ENCODE results near the gene MTG2. TPM values are rescaled to one million over a fixed set of nuclear protein-coding genes. Genes with fewer than 3 reads are reported as not detected.

Gene MTG2
- total RNA-seq, 1 donor from 2014 or later: 29.3 TPM

- TF ChIP-seq CTCF (IDR thresholded peaks at IDR 0.05): no peak
- Mint-ChIP-seq H3K4me1 (ENCODE audit: unreplicated experiment) (peaks cover 26% of the 10 kb centered on the region), H3K4me3 (ENCODE audit: unreplicated experiment) (no peak overlapping the region), H3K9me3 (ENCODE audit: unreplicated experiment) (no peaks in the 10 kb centered on the region), H3K27me3 (ENCODE audit: unreplicated experiment) (no peaks in the 10 kb centered on the region), H3K36me3 (ENCODE audit: unreplicated experiment) (peaks cover 24% of the 10 kb centered on the region), H3K27ac (ENCODE audit: unreplicated experiment) (no peak overlapping the region)
- no peak for DNase-seq (ENCODE audit: extremely low spot score, unreplicated experiment)
These were observed 19.2 kb downstream of the MTG2 start for GRCh38 chr20:62202083-62202395.

GRCh38 chr20:62202676-62203377, 20.0 kb downstream of the MTG2 start:
- no peak for DNase-seq (ENCODE audit: extremely low spot score, unreplicated experiment)
- TF ChIP-seq CTCF (IDR thresholded peaks at IDR 0.05): no peak
- Mint-ChIP-seq H3K9me3 (ENCODE audit: unreplicated experiment) (no peaks in the 10 kb centered on the region), H3K4me1 (ENCODE audit: unreplicated experiment) (peaks cover 31% of the 10 kb centered on the region), H3K4me3 (ENCODE audit: unreplicated experiment) (no peak overlapping the region), H3K36me3 (ENCODE audit: unreplicated experiment) (peaks cover 24% of the 10 kb centered on the region), H3K27ac (ENCODE audit: unreplicated experiment) (peak overlapping the region; percentile 31), H3K27me3 (ENCODE audit: unreplicated experiment) (no peaks in the 10 kb centered on the region)

DNA sequence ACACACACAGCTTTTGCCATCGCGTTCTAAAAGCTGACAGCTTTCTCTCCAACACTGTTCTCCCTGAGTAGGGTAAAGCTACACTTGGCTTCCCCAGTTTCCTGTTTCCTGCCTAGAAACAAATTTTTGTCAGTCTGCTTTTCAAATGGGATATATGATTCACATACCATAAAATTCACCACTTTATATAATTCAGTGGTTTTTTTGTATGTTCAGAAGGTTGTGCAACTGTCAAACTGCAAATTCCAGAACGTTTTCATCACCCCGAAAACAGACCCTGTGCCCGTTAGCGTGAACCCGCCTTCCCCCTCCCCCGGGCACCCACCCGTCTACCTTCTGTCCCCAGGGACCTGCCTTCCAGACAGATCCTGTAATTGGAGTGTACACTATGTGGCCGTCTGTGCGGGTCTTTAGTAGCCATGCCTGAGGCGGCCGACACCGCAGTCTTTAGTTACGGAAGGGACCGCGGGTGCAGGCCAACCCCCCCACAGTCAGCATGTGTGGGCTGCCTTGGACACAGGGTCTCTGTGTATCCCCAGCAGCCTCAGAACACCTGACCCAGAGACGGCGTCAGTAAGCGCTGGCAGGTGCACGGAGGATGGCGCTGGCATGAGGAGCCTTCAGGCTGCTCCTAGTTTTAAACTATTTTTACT, 20.7 kb downstream of the MTG2 start:
- Mint-ChIP-seq H3K36me3 (ENCODE audit: unreplicated experiment) (peaks cover 20% of the 10 kb centered on the region), H3K9me3 (ENCODE audit: unreplicated experiment) (no peaks in the 10 kb centered on the region), H3K4me3 (ENCODE audit: unreplicated experiment) (no peak overlapping the region), H3K27ac (ENCODE audit: unreplicated experiment) (peak overlapping the region; percentile 31), H3K4me1 (ENCODE audit: unreplicated experiment) (peaks cover 31% of the 10 kb centered on the region), H3K27me3 (ENCODE audit: unreplicated experiment) (no peaks in the 10 kb centered on the region)
- no peak for TF ChIP-seq CTCF (IDR thresholded peaks at IDR 0.05)
- DNase-seq (ENCODE audit: extremely low spot score, unreplicated experiment): no peak

DNA sequence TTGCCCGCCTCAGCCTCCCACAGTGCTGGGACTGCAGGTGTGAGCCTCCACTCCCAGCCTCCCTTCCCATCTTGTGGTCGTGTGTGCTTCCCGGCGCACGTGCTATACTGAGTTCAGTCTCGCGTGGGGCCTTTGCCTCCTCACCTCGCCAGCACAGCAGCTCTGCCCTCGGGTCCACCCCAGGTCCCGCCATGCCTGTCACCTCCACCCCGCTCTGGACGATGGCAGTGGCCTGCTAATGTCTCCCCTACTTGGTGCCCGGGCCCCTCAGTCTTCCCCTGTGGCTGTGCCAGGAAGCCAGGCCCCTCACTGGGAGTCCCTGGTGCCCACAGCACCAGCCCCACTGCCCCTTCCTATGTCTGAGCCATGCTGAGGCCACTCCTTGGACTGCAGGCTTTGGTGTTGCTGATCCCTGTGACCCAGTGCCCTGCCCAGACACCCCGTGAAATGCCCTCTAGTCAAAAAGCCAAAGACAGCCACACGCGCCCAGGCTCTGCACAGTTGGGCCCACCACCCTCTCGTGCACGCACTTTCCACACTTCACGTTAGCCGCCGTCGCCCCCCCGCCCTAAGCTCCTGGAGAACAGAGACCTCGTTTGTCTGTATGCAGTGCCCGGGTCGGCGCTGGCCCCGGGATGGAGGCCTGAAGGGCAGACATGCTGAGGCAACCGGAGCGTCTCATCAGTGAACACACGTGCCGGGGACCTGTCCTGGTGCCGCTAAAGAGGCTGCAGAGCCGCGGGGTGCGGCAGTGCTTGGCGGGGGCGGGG, 23.0 kb downstream of the MTG2 start:
- Mint-ChIP-seq H3K9me3 (ENCODE audit: unreplicated experiment) (no peaks in the 10 kb centered on the region), H3K27me3 (ENCODE audit: unreplicated experiment) (no peaks in the 10 kb centered on the region), H3K27ac (ENCODE audit: unreplicated experiment) (no peak overlapping the region), H3K4me1 (ENCODE audit: unreplicated experiment) (peaks cover 28% of the 10 kb centered on the region), H3K36me3 (ENCODE audit: unreplicated experiment) (peaks cover 3% of the 10 kb centered on the region), H3K4me3 (ENCODE audit: unreplicated experiment) (no peak overlapping the region)
- no peak for DNase-seq (ENCODE audit: extremely low spot score, unreplicated experiment)
- TF ChIP-seq CTCF (IDR thresholded peaks at IDR 0.05): no peak

DNA sequence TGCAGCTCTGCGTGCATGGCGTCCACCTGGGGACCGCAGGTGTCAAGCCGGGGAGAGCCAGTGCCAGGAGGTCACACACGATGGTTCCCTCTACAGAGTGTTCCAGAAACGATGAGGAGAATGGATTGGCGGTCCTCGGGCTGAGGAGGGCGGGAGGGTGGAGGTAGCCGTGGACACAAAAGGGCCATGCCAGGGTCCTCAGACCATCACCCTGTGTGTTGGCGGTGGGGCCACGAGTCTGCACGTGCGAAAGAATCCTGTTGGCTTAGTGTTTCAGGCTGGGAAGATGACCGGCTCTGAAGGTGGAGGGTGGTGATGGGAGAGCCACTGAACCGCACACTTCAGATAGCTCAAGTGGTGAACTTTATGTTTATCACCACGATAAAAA, 23.6 kb downstream of the MTG2 start:
- no peak for TF ChIP-seq CTCF (IDR thresholded peaks at IDR 0.05)

More for the DNA sequence above, 23.6 kb downstream of the MTG2 start:
- DNase-seq (ENCODE audit: extremely low spot score, unreplicated experiment): no peak
- Mint-ChIP-seq H3K9me3 (ENCODE audit: unreplicated experiment) (no peaks in the 10 kb centered on the region), H3K4me3 (ENCODE audit: unreplicated experiment) (no peak overlapping the region), H3K27me3 (ENCODE audit: unreplicated experiment) (no peaks in the 10 kb centered on the region), H3K36me3 (ENCODE audit: unreplicated experiment) (peaks cover 3% of the 10 kb centered on the region), H3K4me1 (ENCODE audit: unreplicated experiment) (peaks cover 28% of the 10 kb centered on the region), H3K27ac (ENCODE audit: unreplicated experiment) (no peak overlapping the region)

Measured in osteocyte (in vitro differentiated cells).